Middle frontal gyrus (tissue), 1 donor: ENCODE results near the gene SAA4.
"Not testable (repeated sequence)": the region's sequence is repeated elsewhere in the genome, so short reads cannot be mapped to it uniquely, and the experiment has no call there.

Source experiments
- DNase-seq: peaks from one replicate; pipeline ENCODE4 v3.0.0-alpha.2; 2015; ENCODE audit warnings: low spot score; ENCODE audit errors: extremely low spot score

The SAA4 gene

GRCh38 chr11:18191376-18191775, 45.2 kb downstream of the SAA4 start:
- DNase-seq: no peak

- not testable (repeated sequence) for DNase-seq
Measured at GRCh38 chr11:18189476-18190245, 46.9 kb downstream of the SAA4 start.

GRCh38 chr11:18188796-18189195, 47.8 kb downstream of the SAA4 start:
- no peak for DNase-seq
